Loucy (cell line): ENCODE measurements around the gene MRAP2.
"Not testable (repeated sequence)": the region's sequence is repeated elsewhere in the genome, so short reads cannot be mapped to it uniquely, and the experiment has no call there.

Experiments used
- H2AFZ ChIP-seq: fragments of 200-600 bp; sonication (generic); 2 replicates; pipeline ENCODE4 v1.6.0; 2016; ENCODE audit warnings: antibody characterized with exemption, mild to moderate bottlenecking, low read length, moderate library complexity
- H3F3A ChIP-seq: fragments of 200-600 bp; 2 replicates; pipeline ENCODE4 v1.6.0; 2016; ENCODE audit warnings: antibody characterized with exemption, low read depth, mild to moderate bottlenecking
- H3K27me3 ChIP-seq: fragments of 200-600 bp; sonication (generic); 2 replicates; pipeline ENCODE4 v1.6.1; 2014; ENCODE audit warnings: low read length, mild to moderate bottlenecking; ENCODE audit not compliant: insufficient read depth, poor library complexity, severe bottlenecking
- H3K36me3 ChIP-seq: fragments of 200-600 bp; sonication (generic); 2 replicates; pipeline ENCODE4 v1.6.1; 2016; ENCODE audit warnings: low read length; ENCODE audit not compliant: insufficient read depth
- H3K4me1 ChIP-seq: fragments of 200-600 bp; sonication (generic); 2 replicates; pipeline ENCODE4 v1.5.1; 2014; ENCODE audit warnings: low read length, mild to moderate bottlenecking; ENCODE audit not compliant: insufficient read depth, poor library complexity, severe bottlenecking
- H3K4me2 ChIP-seq: fragments of 200-600 bp; sonication (generic); 2 replicates; pipeline ENCODE4 v1.6.0; 2014; ENCODE audit warnings: antibody characterized with exemption, low read length, low read depth, mild to moderate bottlenecking; ENCODE audit not compliant: poor library complexity, severe bottlenecking
- H3K4me3 ChIP-seq: fragments of 200-600 bp; sonication (generic); 2 replicates; pipeline ENCODE4 v1.5.1; 2014; ENCODE audit warnings: low read length, mild to moderate bottlenecking, mixed read lengths; ENCODE audit not compliant: poor library complexity, severe bottlenecking
- H3K79me2 ChIP-seq: fragments of 200-600 bp; sonication (generic); 2 replicates; pipeline ENCODE4 v1.6.1; 2014; ENCODE audit warnings: low read length; ENCODE audit not compliant: insufficient read depth
- H3K9ac ChIP-seq: fragments of 200-600 bp; sonication (generic); 2 replicates; pipeline ENCODE4 v1.6.0; 2014; ENCODE audit warnings: mild to moderate bottlenecking, low read depth, low read length, moderate library complexity; ENCODE audit not compliant: poor library complexity, severe bottlenecking
- H3K9me2 ChIP-seq: fragments of 200-600 bp; sonication (generic); replicated peaks from 2 replicates; pipeline ENCODE4 v1.6.1; 2016; ENCODE audit warnings: low read depth, low read length, mixed read lengths
- H3K9me3 ChIP-seq: fragments of 200-600 bp; sonication (generic); 2 replicates; pipeline ENCODE4 v1.6.1; 2014; ENCODE audit warnings: mild to moderate bottlenecking, antibody characterized with exemption, low read length, low read depth; ENCODE audit not compliant: insufficient read depth
- H4K20me1 ChIP-seq: fragments of 200-600 bp; sonication (generic); 2 replicates; pipeline ENCODE4 v1.6.0; 2014; ENCODE audit warnings: antibody characterized with exemption, low read length, mild to moderate bottlenecking; ENCODE audit not compliant: insufficient read depth, poor library complexity, severe bottlenecking
- EZH2phosphoT487 ChIP-seq: fragments of 200-600 bp; IDR thresholded peaks from 2 replicates; pipeline ENCODE4 v1.6.1; 2018; ENCODE audit warnings: antibody characterized with exemption, mild to moderate bottlenecking, moderate library complexity, borderline replicate concordance
- TF ChIP-seq, protein P1 (sequence below): fragments of 200-600 bp; sonication (generic); conservative IDR thresholded peaks from 2 replicates; pipeline ENCODE4 v1.5.1; 2014; ENCODE audit warnings: mild to moderate bottlenecking, antibody characterized with exemption, low read length

MRAP2 gene

DNA sequence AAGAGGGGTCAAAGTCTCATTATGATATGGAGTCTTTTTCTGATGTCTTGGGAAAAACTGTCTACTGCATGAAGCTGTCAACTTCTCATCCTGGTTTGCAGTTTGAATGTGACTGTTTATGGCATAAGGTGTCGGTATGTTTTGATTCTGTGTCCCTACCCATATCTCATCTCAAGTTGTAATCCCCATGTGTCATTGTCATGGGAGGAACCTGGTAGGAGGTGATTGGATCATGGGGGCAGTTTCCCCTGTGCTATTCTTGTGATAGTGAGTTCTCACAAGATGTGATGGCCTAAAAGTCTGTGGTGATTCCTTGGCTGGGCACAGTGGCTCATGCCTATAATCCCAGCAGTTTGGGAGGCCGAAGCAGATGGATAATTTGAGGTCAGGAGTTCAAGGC is 47.6 kb downstream of the MRAP2 start:
- H3K4me1 ChIP-seq: no peaks in the 10 kb centered on the region
- H3F3A ChIP-seq: no peaks in the 10 kb centered on the region
- no peak overlapping the region for H2AFZ ChIP-seq
- H3K9me3 ChIP-seq: no peaks in the 10 kb centered on the region
- H3K4me3 ChIP-seq: no peak overlapping the region
- no peaks in the 10 kb centered on the region for H4K20me1 ChIP-seq
- H3K9me2 ChIP-seq: no peaks in the 10 kb centered on the region
- TF ChIP-seq, protein P1, sequence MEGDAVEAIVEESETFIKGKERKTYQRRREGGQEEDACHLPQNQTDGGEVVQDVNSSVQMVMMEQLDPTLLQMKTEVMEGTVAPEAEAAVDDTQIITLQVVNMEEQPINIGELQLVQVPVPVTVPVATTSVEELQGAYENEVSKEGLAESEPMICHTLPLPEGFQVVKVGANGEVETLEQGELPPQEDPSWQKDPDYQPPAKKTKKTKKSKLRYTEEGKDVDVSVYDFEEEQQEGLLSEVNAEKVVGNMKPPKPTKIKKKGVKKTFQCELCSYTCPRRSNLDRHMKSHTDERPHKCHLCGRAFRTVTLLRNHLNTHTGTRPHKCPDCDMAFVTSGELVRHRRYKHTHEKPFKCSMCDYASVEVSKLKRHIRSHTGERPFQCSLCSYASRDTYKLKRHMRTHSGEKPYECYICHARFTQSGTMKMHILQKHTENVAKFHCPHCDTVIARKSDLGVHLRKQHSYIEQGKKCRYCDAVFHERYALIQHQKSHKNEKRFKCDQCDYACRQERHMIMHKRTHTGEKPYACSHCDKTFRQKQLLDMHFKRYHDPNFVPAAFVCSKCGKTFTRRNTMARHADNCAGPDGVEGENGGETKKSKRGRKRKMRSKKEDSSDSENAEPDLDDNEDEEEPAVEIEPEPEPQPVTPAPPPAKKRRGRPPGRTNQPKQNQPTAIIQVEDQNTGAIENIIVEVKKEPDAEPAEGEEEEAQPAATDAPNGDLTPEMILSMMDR: no peak
- TF ChIP-seq EZH2phosphoT487: no peak
- H3K4me2 ChIP-seq: no peak overlapping the region
- H3K36me3 ChIP-seq: no peaks in the 10 kb centered on the region
- no peaks in the 10 kb centered on the region for H3K79me2 ChIP-seq
- H3K9ac ChIP-seq: no peak overlapping the region
- H3K27me3 ChIP-seq: no peaks in the 10 kb centered on the region

GRCh38 chr6:84082689-84083265 is 49.2 kb downstream of the MRAP2 start:
- H4K20me1 ChIP-seq: no peaks in the 10 kb centered on the region
- no peaks in the 10 kb centered on the region for H3K9me2 ChIP-seq
- no peak overlapping the region for H3K4me3 ChIP-seq
- no peaks in the 10 kb centered on the region for H3K27me3 ChIP-seq
- H3K9me3 ChIP-seq: no peaks in the 10 kb centered on the region
- H3K9ac ChIP-seq: no peak overlapping the region
- H3F3A ChIP-seq: no peaks in the 10 kb centered on the region
- H3K4me1 ChIP-seq: no peaks in the 10 kb centered on the region
- no peak overlapping the region for H2AFZ ChIP-seq
- no peaks in the 10 kb centered on the region for H3K36me3 ChIP-seq
- TF ChIP-seq, protein P1: no peak
- TF ChIP-seq EZH2phosphoT487: no peak
- H3K4me2 ChIP-seq: no peak overlapping the region
- no peaks in the 10 kb centered on the region for H3K79me2 ChIP-seq

GRCh38 chr6:84084705-84085104 is 51.1 kb downstream of the MRAP2 start:
- H4K20me1 ChIP-seq, H3K27me3 ChIP-seq, H3K4me2 ChIP-seq, H3K9ac ChIP-seq, H3K79me2 ChIP-seq, H3K4me1 ChIP-seq, H3K9me2 ChIP-seq, H3F3A ChIP-seq, H2AFZ ChIP-seq, H3K9me3 ChIP-seq, H3K36me3 ChIP-seq, H3K4me3 ChIP-seq: not testable (repeated sequence)

DNA sequence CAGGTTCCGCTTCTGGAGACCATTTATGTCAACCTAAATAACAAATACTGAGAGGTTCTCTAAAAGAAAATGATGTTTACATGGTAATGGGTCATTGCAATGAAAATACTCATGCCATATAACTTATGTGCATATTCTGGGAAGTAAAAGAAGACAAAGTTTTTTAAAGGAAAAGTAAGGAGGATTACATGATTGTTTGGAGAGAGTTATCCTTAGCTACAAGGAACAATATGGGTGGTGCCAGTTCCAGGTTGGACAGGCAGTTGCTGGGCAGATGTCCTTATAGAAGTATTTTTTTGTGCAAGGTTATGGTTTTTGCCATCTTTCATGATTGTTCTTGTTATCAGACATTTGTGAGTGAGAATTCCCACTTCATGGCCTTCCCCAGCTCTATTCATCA is 52.5 kb downstream of the MRAP2 start:
- H3K4me2 ChIP-seq: no peak overlapping the region
- H4K20me1 ChIP-seq: no peaks in the 10 kb centered on the region
- no peaks in the 10 kb centered on the region for H3F3A ChIP-seq
- no peaks in the 10 kb centered on the region for H3K36me3 ChIP-seq
- H3K4me1 ChIP-seq: no peaks in the 10 kb centered on the region
- H3K9me2 ChIP-seq: no peaks in the 10 kb centered on the region
- TF ChIP-seq, protein P1: no peak
- TF ChIP-seq EZH2phosphoT487: no peak
- H2AFZ ChIP-seq: no peak overlapping the region
- no peak overlapping the region for H3K9ac ChIP-seq
- no peak overlapping the region for H3K4me3 ChIP-seq
- no peaks in the 10 kb centered on the region for H3K27me3 ChIP-seq
- H3K9me3 ChIP-seq: no peaks in the 10 kb centered on the region
- H3K79me2 ChIP-seq: no peaks in the 10 kb centered on the region
